Ishikawa (cell line): ENCODE data around the gene TNIK.

Experiments used
- CEBPB ChIP-seq: IDR thresholded peaks from 2 replicates; pipeline ENCODE4 v1.6.1; 2012
- CREB1 ChIP-seq: IDR thresholded peaks from 2 replicates; pipeline ENCODE4 v1.6.1; 2012; ENCODE audit warnings: low read depth
- EGR1 ChIP-seq: IDR thresholded peaks from 2 replicates; pipeline ENCODE4 v1.6.1; 2012
- EP300 ChIP-seq: IDR thresholded peaks from 2 replicates; pipeline ENCODE4 v1.6.1; 2012; ENCODE audit warnings: borderline replicate concordance
- FOXM1 ChIP-seq: IDR thresholded peaks from 2 replicates; pipeline ENCODE4 v1.6.1; 2012; ENCODE audit warnings: low read depth, borderline replicate concordance
- MAX ChIP-seq: IDR thresholded peaks from 2 replicates; pipeline ENCODE4 v1.6.1; 2012
- NFIC ChIP-seq: IDR thresholded peaks from 2 replicates; pipeline ENCODE4 v1.6.1; 2012
- RAD21 ChIP-seq: IDR thresholded peaks from 2 replicates; pipeline ENCODE4 v1.6.1; 2012; ENCODE audit warnings: low read depth
- TAF1 ChIP-seq: IDR thresholded peaks from 2 replicates; pipeline ENCODE4 v1.6.1; 2012; ENCODE audit warnings: low read depth, mild to moderate bottlenecking
- TCF12 ChIP-seq: IDR thresholded peaks from 2 replicates; pipeline ENCODE4 v1.6.1; 2012; ENCODE audit warnings: low read depth
- TEAD4 ChIP-seq: IDR thresholded peaks from 2 replicates; pipeline ENCODE4 v1.6.1; 2012
- USF1 ChIP-seq: IDR thresholded peaks from 2 replicates; pipeline ENCODE4 v1.6.1; 2012
- YY1 ChIP-seq: IDR thresholded peaks from 2 replicates; pipeline ENCODE4 v1.6.1; 2012; ENCODE audit warnings: low read depth
- ZBTB7A ChIP-seq: IDR thresholded peaks from 2 replicates; pipeline ENCODE4 v1.6.1; 2012; ENCODE audit warnings: low read depth
- TF ChIP-seq, protein P1 (sequence below): IDR thresholded peaks from 2 replicates; pipeline ENCODE4 v1.6.1; 2012; ENCODE audit warnings: low read depth, mild to moderate bottlenecking

TNIK gene

GRCh38 chr3:171485338-171485737, 25.1 kb upstream of the TNIK start:
- TF ChIP-seq, protein P1, sequence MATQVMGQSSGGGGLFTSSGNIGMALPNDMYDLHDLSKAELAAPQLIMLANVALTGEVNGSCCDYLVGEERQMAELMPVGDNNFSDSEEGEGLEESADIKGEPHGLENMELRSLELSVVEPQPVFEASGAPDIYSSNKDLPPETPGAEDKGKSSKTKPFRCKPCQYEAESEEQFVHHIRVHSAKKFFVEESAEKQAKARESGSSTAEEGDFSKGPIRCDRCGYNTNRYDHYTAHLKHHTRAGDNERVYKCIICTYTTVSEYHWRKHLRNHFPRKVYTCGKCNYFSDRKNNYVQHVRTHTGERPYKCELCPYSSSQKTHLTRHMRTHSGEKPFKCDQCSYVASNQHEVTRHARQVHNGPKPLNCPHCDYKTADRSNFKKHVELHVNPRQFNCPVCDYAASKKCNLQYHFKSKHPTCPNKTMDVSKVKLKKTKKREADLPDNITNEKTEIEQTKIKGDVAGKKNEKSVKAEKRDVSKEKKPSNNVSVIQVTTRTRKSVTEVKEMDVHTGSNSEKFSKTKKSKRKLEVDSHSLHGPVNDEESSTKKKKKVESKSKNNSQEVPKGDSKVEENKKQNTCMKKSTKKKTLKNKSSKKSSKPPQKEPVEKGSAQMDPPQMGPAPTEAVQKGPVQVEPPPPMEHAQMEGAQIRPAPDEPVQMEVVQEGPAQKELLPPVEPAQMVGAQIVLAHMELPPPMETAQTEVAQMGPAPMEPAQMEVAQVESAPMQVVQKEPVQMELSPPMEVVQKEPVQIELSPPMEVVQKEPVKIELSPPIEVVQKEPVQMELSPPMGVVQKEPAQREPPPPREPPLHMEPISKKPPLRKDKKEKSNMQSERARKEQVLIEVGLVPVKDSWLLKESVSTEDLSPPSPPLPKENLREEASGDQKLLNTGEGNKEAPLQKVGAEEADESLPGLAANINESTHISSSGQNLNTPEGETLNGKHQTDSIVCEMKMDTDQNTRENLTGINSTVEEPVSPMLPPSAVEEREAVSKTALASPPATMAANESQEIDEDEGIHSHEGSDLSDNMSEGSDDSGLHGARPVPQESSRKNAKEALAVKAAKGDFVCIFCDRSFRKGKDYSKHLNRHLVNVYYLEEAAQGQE: no peak
- TF ChIP-seq TAF1 (no peak), EGR1 (no peak), EP300 (no peak)

DNA sequence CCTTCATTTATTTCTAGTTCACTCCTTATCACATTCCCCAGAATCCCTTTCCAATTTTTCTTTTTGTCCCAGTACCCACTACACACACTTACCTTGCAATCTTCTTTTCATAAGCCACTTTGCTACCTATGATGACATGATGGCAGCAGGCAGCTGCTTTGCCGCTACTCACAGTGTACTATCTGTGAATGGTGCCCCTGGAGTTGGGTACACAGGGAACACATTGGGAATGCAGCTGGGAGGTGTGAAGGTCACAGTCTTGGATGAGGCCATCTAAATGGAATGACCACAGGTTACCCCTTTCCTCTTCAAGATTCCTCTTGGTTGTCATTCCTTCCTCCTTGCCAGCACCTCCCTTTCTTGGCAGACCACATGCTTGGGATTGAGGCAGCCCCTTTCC, 20.8 kb upstream of the TNIK start:
- no peak for TF ChIP-seq CREB1
- no peak for TF ChIP-seq TEAD4
- TF ChIP-seq TAF1: no peak
- TF ChIP-seq MAX: no peak
- TF ChIP-seq EGR1: no peak
- no peak for TF ChIP-seq USF1
- no peak for TF ChIP-seq ZBTB7A
- TF ChIP-seq, protein P1: no peak
- no peak for TF ChIP-seq TCF12
- TF ChIP-seq FOXM1: no peak
- TF ChIP-seq YY1: no peak
- no peak for TF ChIP-seq CEBPB
- TF ChIP-seq NFIC: no peak

DNA sequence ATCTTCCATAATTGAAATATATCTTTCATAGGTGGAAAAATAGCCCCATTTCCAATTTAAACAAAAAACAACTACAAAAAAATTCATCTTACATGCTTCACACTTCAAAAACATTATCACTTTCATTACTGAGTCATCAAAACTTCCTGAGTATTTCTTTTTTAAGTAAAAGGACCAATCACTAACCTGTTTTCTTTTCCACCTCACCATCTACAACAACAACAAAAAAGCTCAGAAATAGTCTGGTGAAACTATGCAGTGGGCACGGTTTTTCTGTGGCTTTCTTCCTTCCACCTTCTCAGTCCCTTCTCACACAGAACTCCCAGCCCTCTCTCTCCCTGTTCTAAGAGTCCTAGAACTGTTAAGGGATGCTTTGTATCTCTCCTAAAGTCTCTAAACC, 20.3 kb upstream of the TNIK start:
- no peak for TF ChIP-seq CEBPB

DNA sequence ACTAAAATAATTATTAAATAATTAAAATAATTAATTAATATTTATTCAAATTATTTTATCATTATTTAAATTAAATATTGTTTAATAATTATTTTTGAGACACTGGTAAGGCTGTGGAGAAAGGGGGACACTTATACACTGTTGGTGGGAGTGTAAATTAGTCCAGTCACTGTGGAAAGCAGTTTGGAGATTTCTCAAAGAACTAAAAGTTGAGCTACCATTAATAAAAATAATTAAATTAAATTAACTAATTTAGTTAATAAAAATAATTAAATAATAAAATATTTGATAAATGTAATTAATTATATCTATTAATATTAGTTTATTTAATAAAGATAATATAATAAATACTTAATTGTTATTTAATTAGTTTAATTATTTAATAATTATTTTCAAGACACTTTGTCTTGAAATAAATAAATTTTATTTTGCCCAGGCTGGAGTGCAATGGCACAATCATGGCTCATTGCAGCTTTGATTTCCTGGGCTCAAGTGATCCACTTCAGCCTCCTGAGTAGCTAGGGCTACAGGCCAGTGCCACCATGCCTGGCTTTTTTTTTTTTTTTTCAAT, 16.4 kb upstream of the TNIK start:
- TF ChIP-seq FOXM1 (no peak), USF1 (no peak), CREB1 (no peak), YY1 (no peak), NFIC (no peak), MAX (no peak), EGR1 (no peak), TAF1 (no peak), EP300 (no peak), RAD21 (no peak), ZBTB7A (no peak), TEAD4 (no peak), TCF12 (no peak), CEBPB (no peak)
- TF ChIP-seq, protein P1: no peak

DNA sequence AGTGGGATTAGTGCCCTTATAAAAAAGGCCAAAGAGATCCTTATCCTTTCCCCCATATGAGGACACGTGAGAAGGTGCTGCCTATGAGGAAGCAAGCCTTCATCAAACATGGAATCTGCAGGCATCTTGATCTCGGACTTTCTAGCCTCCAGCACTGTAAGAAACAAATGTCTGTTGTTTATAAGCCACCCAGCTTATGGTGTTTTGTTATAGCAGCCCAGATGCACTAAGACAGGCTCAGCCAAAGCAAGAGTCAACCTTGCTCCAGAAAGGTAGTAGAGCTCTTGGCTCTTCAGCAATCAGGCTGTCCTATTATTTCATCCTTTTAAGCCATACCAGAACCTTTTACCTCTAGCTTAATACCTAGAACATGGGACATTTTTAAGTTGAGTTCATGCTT, 12.3 kb upstream of the TNIK start:
- TF ChIP-seq EP300: no peak
- no peak for TF ChIP-seq USF1
- no peak for TF ChIP-seq CREB1
- TF ChIP-seq TCF12: no peak
- TF ChIP-seq CEBPB: no peak
- no peak for TF ChIP-seq MAX
- TF ChIP-seq NFIC: no peak
- no peak for TF ChIP-seq ZBTB7A
